ENCODE results near the gene OR9G1.
"Not testable (repeated sequence)": the region's sequence is repeated elsewhere in the genome, so short reads cannot be mapped to it uniquely, and the experiment has no call there.

The OR9G1 gene

DNA sequence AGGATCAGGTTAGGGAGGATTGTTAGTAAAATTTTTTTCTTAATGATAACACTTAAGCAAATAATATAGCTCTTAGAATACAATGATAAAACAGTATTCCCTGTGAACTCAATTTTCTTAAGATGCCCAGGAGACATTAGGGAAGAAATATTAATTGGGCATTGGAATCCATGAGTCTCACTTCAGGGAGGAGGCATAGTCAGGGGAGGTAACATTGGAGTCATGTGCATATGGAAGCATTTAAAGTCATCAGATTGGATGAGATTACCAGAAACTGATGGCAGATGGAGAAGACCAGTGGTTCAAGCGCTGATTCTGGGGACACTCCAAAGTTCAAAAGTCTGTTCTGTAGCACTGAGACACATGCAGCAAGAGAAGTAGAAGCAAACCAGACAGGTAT is at the start of gene OR9G1:
Gene OR9G1, plus strand, starts transcription at position 301 of the 400 bp plus-strand sequence. CDS start 1,293 bp downstream, outside the sequence.
- no peak for DNase-seq (ENCODE audit: low read depth)

GRCh38 chr11:56659755-56660154 is 39.1 kb upstream of the OR9G1 start:
- no peak for DNase-seq (ENCODE audit: low read depth)

GRCh38 chr11:56663386-56663785 is 35.5 kb upstream of the OR9G1 start, which contains the start of gene OR5AR1:
OR5AR1 (plus strand) TSS chr11:56663686; CDS start chr11:56663686, 0 bp downstream.
- DNase-seq (ENCODE audit: low read depth) = no peak

DNA sequence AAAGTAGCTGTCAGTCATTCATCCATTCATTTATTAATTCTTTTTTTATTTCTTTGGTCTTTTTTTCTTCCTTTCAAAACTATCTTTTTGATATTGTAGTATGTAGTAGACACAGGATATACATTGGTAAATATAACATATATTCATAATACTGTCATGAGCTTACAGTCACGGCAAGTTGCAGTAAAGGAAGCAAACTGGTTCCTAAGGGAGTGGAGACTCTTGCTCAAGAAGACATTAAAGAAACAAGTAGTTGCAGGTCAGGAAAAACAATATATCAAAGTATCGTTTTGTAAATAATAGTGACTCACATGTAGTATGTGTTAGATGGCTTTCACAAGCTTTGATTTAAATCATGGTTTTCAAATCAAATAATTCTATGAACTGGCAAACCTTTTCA is 27.9 kb upstream of the OR9G1 start:
- no peak for DNase-seq (ENCODE audit: low read depth)

DNA sequence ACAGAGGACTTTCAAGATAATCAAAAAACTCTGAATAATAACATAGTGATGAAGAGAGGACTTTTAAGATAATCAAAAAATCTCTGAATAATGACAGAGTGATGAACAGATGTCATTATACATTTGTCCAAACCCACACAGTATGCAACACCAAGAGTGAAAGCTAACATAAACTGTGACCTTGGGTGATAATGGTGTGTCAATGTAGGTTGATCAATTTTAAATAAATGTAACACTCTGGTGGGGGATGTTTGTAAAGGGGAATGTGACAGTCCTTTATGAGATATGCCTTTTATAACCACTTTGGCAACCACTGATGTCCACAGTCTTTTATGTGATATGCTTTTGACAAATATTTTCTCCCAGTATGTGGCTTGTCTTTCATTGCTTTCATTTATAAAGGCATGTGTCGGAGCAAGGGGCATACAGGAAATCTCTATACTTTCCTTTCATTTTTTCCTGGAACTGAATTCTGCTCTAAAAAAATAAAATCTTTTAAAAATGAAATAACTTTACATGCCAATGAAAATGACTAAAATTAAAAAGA is 10.3 kb upstream of the OR9G1 start:
- DNase-seq (ENCODE audit: low read depth) = no peak

DNA sequence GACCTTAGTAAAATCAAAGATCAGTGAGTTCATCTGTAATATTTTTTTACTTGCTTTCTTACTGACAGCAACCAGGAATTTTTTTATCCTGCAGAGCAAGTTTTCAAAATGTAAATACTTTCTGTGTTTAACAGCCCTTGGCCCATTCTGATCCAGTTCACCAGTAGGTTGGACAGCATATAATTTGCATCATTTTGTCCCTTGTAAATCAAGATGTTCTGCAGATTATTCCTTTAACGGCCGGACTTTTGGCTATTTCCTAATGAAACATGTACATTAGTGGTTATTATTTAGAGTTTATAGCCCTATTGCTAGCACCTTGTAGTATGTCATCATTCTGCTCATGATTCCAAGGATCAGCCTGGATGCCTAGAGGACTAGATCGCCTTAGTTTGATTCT is 7.7 kb upstream of the OR9G1 start:
- not testable (repeated sequence) for DNase-seq (ENCODE audit: low read depth)

GRCh38 chr11:56693428-56693827 is 5.5 kb upstream of the OR9G1 start:
- no peak for DNase-seq (ENCODE audit: low read depth)

DNA sequence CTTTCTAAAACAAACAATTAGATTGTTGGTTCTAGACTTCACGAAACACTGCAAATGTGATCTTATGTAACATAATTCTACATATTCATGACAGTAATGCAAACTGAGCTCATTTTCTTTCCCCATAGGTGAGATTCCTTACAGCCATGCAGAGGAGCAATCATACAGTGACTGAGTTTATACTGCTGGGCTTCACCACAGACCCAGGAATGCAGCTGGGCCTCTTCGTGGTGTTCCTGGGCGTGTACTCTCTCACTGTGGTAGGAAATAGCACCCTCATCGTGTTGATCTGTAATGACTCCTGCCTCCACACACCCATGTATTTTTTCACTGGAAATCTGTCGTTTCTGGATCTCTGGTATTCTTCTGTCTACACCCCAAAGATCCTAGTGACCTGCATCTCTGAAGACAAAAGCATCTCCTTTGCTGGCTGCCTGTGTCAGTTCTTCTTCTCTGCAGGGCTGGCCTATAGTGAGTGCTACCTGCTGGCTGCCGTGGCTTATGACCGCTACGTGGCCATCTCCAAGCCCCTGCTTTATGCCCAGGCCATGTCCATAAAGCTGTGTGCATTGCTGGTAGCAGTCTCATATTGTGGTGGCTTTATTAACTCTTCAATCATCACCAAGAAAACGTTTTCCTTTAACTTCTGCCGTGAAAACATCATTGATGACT is 1.5 kb downstream of the OR9G1 start:
- DNase-seq (ENCODE audit: low read depth) = no peak

DNA sequence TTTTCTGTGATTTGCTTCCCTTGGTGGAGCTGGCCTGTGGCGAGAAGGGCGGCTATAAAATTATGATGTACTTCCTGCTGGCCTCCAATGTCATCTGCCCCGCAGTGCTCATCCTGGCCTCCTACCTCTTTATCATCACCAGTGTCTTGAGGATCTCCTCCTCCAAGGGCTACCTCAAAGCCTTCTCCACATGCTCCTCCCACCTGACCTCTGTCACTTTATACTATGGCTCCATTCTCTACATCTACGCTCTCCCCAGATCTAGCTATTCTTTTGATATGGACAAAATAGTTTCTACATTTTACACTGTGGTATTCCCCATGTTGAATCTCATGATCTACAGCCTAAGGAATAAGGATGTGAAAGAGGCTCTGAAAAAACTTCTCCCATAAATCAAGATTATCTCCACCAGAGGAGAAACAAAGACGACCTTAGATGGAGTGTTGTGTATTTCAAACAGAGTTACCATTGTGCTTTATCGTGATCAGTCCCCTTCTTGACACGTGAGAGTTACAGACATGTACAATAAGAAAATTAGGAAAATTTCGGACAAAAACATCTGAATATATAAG is 2.1 kb downstream of the OR9G1 start:
- no peak for DNase-seq (ENCODE audit: low read depth)

GRCh38 chr11:56705784-56706396 is 7.0 kb downstream of the OR9G1 start:
- no peak for DNase-seq (ENCODE audit: low read depth)

GRCh38 chr11:56706486-56706885 is 7.6 kb downstream of the OR9G1 start:
- no peak for DNase-seq (ENCODE audit: low read depth)

- DNase-seq (ENCODE audit: low read depth) = no peak
Observed at GRCh38 chr11:56714206-56714605, 15.3 kb downstream of the OR9G1 start.

- DNase-seq (ENCODE audit: low read depth) = no peak
Observed at GRCh38 chr11:56716379-56716854, 17.5 kb downstream of the OR9G1 start.

- no peak for DNase-seq (ENCODE audit: low read depth)
Observed at GRCh38 chr11:56720513-56720912, 21.6 kb downstream of the OR9G1 start.

- no peak for DNase-seq (ENCODE audit: low read depth)
Observed at GRCh38 chr11:56740107-56740506, 41.2 kb downstream of the OR9G1 start.

DNA sequence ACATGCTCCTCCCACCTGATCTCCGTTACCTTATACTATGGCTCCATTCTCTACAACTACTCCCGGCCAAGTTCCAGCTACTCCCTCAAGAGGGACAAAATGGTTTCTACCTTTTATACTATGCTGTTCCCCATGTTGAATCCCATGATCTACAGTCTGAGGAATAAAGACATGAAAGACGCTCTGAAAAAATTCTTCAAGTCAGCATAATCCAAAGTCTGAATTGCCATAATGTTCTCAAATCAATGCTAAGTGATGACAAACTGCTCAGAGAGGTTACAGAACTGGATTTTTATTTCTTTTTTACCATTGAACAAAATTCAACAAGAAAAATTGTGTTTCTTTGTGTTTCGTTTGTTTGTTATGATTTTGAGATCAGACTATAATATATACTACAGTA is 42.0 kb downstream of the OR9G1 start:
- no peak for DNase-seq (ENCODE audit: low read depth)

DNA sequence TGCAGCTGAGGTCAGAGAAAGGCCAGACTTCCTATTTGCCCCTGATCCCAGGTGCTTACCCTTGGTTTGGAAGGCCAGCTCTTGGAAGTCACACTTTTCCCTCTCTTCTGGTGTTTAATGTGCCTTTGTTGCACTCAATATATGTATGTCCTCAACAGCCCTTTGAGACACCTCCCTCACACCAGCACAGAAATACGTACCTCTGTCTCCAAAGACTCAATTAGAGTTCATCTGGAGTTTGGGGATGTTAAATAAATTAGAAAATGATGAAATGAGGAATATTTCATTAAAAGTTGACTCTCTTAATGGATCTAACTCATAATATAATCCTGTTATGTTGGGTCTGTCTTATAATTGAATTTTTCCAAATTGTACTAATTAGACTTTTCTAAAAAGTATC is 49.7 kb downstream of the OR9G1 start, which contains the start of gene OR9G4:
Gene OR9G4, minus strand, starts transcription at position 101 of the 400 bp plus-strand sequence. CDS start 4,931 bp downstream, outside the sequence.
- no peak for DNase-seq (ENCODE audit: low read depth)

DNA sequence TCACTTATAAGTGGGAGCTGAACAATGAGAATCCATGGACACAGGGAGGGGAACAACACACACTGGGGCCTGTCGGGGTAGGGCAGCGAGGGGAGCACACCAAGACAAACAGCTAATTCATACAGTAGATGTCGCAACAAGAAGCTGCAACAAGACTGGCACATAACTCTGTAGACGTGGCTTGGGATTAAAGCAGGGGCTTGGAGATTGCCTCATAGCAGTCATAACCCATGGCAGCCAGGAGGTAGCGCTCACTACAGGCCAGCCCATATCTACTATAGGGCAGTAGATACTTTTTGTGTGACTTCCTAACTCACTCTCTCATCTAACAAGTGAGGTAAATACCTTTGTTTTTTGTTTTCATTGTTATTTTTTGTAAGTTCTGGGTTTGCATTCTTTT is 51.3 kb downstream of the OR9G1 start:
- DNase-seq (ENCODE audit: low read depth) = no peak

- no peak for DNase-seq (ENCODE audit: low read depth)
Observed at GRCh38 chr11:56751480-56751879, 52.6 kb downstream of the OR9G1 start.

Measured in stimulated activated CD8-positive, alpha-beta memory T cell treated with anti-CD3 and anti-CD28 coated beads, Interleukin-15, amount 100 ng/mL, for 1 hour (primary cell).